IPS-18c (cell line): ENCODE results near the gene PRR35.
"Not testable (repeated sequence)": the region's sequence is repeated elsewhere in the genome, so short reads cannot be mapped to it uniquely, and the experiment has no call there.

Source experiments
- H3K4me3 ChIP-seq: 2 replicates; pipeline ENCODE4 v1.7.0; 2013; ENCODE audit warnings: low read depth, mild to moderate bottlenecking, low read length, moderate library complexity; ENCODE audit not compliant: insufficient read depth
- H3K9me3 ChIP-seq: one replicate; pipeline ENCODE4 v1.6.1; 2013; ENCODE audit warnings: mild to moderate bottlenecking, low read length, moderate library complexity; ENCODE audit not compliant: control insufficient read depth, insufficient read depth

The PRR35 gene

GRCh38 chr16:595942-596735, 35.9 kb downstream of the PRR35 start:
- no peaks in the 10 kb centered on the region for H3K9me3 ChIP-seq
- no peak overlapping the region for H3K4me3 ChIP-seq

- no peak overlapping the region for H3K4me3 ChIP-seq
- H3K9me3 ChIP-seq: no peaks in the 10 kb centered on the region
These were observed 36.5 kb downstream of the PRR35 start for GRCh38 chr16:596736-597060.

GRCh38 chr16:597655-598054, 37.5 kb downstream of the PRR35 start:
- H3K9me3 ChIP-seq: not testable (repeated sequence)

GRCh38 chr16:598823-599739, 38.9 kb downstream of the PRR35 start:
- Histone ChIP-seq H3K9me3 (no peaks in the 10 kb centered on the region), H3K4me3 (no peak overlapping the region)

More at GRCh38 chr16:597655-598054, 37.5 kb downstream of the PRR35 start:
- not testable (repeated sequence) for H3K4me3 ChIP-seq

GRCh38 chr16:600781-601180, 40.6 kb downstream of the PRR35 start:
- Histone ChIP-seq H3K9me3 (peaks cover 3% of the 10 kb centered on the region), H3K4me3 (no peak overlapping the region)

GRCh38 chr16:603933-604332, 43.7 kb downstream of the PRR35 start:
- Histone ChIP-seq H3K4me3 (no peak overlapping the region), H3K9me3 (peaks cover 3% of the 10 kb centered on the region)

- Histone ChIP-seq H3K9me3 (peaks cover 3% of the 10 kb centered on the region), H3K4me3 (no peak overlapping the region)
These were observed 46.6 kb downstream of the PRR35 start for GRCh38 chr16:606656-607307.

- no peak overlapping the region for H3K4me3 ChIP-seq
- H3K9me3 ChIP-seq: peaks cover 3% of the 10 kb centered on the region
These were observed 47.8 kb downstream of the PRR35 start for GRCh38 chr16:608019-608418.

- Histone ChIP-seq H3K4me3 (no peak overlapping the region), H3K9me3 (peaks cover 3% of the 10 kb centered on the region)
These were observed 49.1 kb downstream of the PRR35 start for GRCh38 chr16:609316-609715.

GRCh38 chr16:609984-610383, 49.8 kb downstream of the PRR35 start:
- Histone ChIP-seq H3K4me3 (no peak overlapping the region), H3K9me3 (peaks cover under 1% of the 10 kb centered on the region)

- Histone ChIP-seq H3K9me3 (no peaks in the 10 kb centered on the region), H3K4me3 (no peak overlapping the region)
These were observed 50.6 kb downstream of the PRR35 start for GRCh38 chr16:610513-611381.

- H3K4me3 ChIP-seq: no peak overlapping the region
- no peaks in the 10 kb centered on the region for H3K9me3 ChIP-seq
These were observed 54.9 kb downstream of the PRR35 start for GRCh38 chr16:615122-615521.
